Right lobe of liver (tissue), 4 donors: ENCODE results near the gene FAM72A.
"Not testable (repeated sequence)": the region's sequence is repeated elsewhere in the genome, so short reads cannot be mapped to it uniquely, and the experiment has no call there.

Source experiments
- CTCF ChIP-seq, 4 donors: fragments of 200-600 bp in 3 of 4; fragments of 450-650 bp in 1 of 4; IDR thresholded peaks; one replicate each; pipeline versions ENCODE4 v1.5.1 to v1.8.0; 2016 to 2022; ENCODE audit warnings: antibody characterized with exemption in 4 of 4, mild to moderate bottlenecking in 2 of 4
- POLR2A ChIP-seq: fragments of 450-650 bp; IDR thresholded peaks from one replicate; pipeline ENCODE4 v1.6.1; 2017; ENCODE audit warnings: antibody characterized with exemption, mild to moderate bottlenecking
- donor health status: DM: no; HTN: no; CAD: no.
- donor health status: DM: no; HTN: no; CAD: no.
- donor health status: DM: no; HTN: yes; CAD: no.

GRCh38 chr1:206183788-206184187 lies 18.9 kb downstream of the FAM72A start:
- TF ChIP-seq POLR2A; CTCF (IDR thresholded peaks at IDR 0.05): not testable (repeated sequence)
